Right cardiac atrium (tissue), 5 donors: Measurements from ENCODE around the gene ARHGAP10. TPM values are rescaled to one million over a fixed set of nuclear protein-coding genes. Genes with fewer than 3 reads are reported as not detected.

Experiments used
- ATAC-seq, 2 donors: fragments of 200-7000 bp; cut with Tn5 transposase; one replicate each; pipeline versions ENCODE4 v1.8.0 to v1.9.1; 2020; ENCODE audit warnings: moderate library complexity in 2 of 2, mild to moderate bottlenecking in 1 of 2
- DNase-seq, 3 donors: peaks; one replicate each; pipeline ENCODE4 v3.0.0-alpha.2; 2020
- H3K27ac ChIP-seq: one replicate; pipeline ENCODE4 v1.5.1; 2013; ENCODE audit warnings: mild to moderate bottlenecking, low read length, control low read depth, moderate library complexity
- H3K27me3 ChIP-seq: one replicate; pipeline ENCODE4 v1.6.1; 2013; ENCODE audit not compliant: control insufficient read depth, insufficient read depth
- H3K4me1 ChIP-seq: one replicate; pipeline ENCODE4 v1.6.1; 2013; ENCODE audit warnings: low read length; ENCODE audit not compliant: control insufficient read depth, insufficient read depth
- H3K4me3 ChIP-seq: one replicate; pipeline ENCODE4 v1.5.1; 2013; ENCODE audit warnings: low read length, control low read depth
- H3K9me3 ChIP-seq: one replicate; pipeline ENCODE4 v1.6.1; 2013; ENCODE audit warnings: low read length; ENCODE audit not compliant: control insufficient read depth
- WGBS: extraction: QIAGEN DNeasy Blood & Tissue Kit; methylation state at CpG from one replicate; pipeline ENCODE4 v1.1.7; 2013; 5-methylcytosine and 5-hydroxymethylcytosine counted together
- intact Hi-C, 4 donors: fragments of 100-400 bp; cut with DNase I; formaldehyde crosslinking; loops; one replicate each; pipeline versions ENCODE4 v1.11.0 to v1.14.0; 2022 to 2023
- polyA plus RNA-seq: library from polyadenylated mRNA; stranded (reverse); fragments of 200-250 nt; gene quantifications from one replicate; pipeline ENCODE4 v1.2.3, GENCODE V29; 2013
- total RNA-seq, 4 donors: library from RNA; stranded (reverse); fragmentation: NEBNext Ultra II Directional; extraction: Animal tissue kit (Norgen Biotek cat#: 25700); gene quantifications; one replicate each; pipeline ENCODE4 v1.2.1, GENCODE V29; 2021
- donor health status: healthy with polysubstance abuse.
- donor health status: DM: no; HTN: yes; CAD: no.
- donor health status: DM: no; HTN: no; CAD: no.
- donor health status: DM: no; HTN: yes; CAD: no; lungs with severe emphysema.
- donor health status: DM: yes; HTN: yes; CAD: no.

ARHGAP10 gene
- total and polyA plus RNA-seq, 5 donors, result 36.7 to 54.1 (median 47.3) TPM

- Histone ChIP-seq H3K9me3 (no peaks in the 10 kb centered on the region), H3K27me3 (no peaks in the 10 kb centered on the region), H3K27ac (no peak overlapping the region), H3K4me3 (no peak overlapping the region), H3K4me1 (peaks cover 2% of the 10 kb centered on the region)
- intact Hi-C loops, result no loop called here
- peak in 1 of 3 donors; percentile 48 for DNase-seq
- 47% methylated on average over 4 of the region's 4 CpGs for WGBS
- ATAC-seq, result peak; percentile 45 to 59
Observed at GRCh38 chr4:147933316-147933715, 201.4 kb downstream of the ARHGAP10 start.

GRCh38 chr4:147933779-147934178 is 201.9 kb downstream of the ARHGAP10 start:
- 87% methylated on average over 3 of the region's 3 CpGs for WGBS
- DNase-seq (peak in 1 of 3 donors; percentile 52), ATAC-seq (peak in 1 of 2 donors; percentile 20)
- intact Hi-C loops, result no loop called here
- no peak overlapping the region for H3K4me3 ChIP-seq
- peaks cover 2% of the 10 kb centered on the region for H3K4me1 ChIP-seq
- H3K27ac ChIP-seq, result no peak overlapping the region
- H3K27me3 ChIP-seq, result no peaks in the 10 kb centered on the region
- no peaks in the 10 kb centered on the region for H3K9me3 ChIP-seq

GRCh38 chr4:147938496-147938895 is 206.6 kb downstream of the ARHGAP10 start:
- Histone ChIP-seq H3K27ac (no peak overlapping the region), H3K4me1 (peaks cover 2% of the 10 kb centered on the region)
- intact Hi-C loops, result no loop called here

GRCh38 chr4:147940171-147940570 is 208.3 kb downstream of the ARHGAP10 start:
- WGBS, result 45% methylated on average over 4 of the region's 4 CpGs
- ATAC-seq, result peak; percentile 89 to 90
- Histone ChIP-seq H3K9me3 (no peaks in the 10 kb centered on the region), H3K27me3 (no peaks in the 10 kb centered on the region), H3K4me1 (peaks cover 2% of the 10 kb centered on the region), H3K4me3 (no peak overlapping the region), H3K27ac (peak overlapping the region; percentile 63)
- intact Hi-C loops, result no loop called here
- DNase-seq, result peak in 1 of 3 donors; percentile 58

More at GRCh38 chr4:147938496-147938895, 206.6 kb downstream of the ARHGAP10 start:
- ATAC-seq (no peak), DNase-seq (no peak)
- H3K9me3 ChIP-seq, result no peaks in the 10 kb centered on the region
- H3K27me3 ChIP-seq, result no peaks in the 10 kb centered on the region
- no peak overlapping the region for H3K4me3 ChIP-seq
- WGBS, result 66% methylated on average over 5 of the region's 5 CpGs

DNA sequence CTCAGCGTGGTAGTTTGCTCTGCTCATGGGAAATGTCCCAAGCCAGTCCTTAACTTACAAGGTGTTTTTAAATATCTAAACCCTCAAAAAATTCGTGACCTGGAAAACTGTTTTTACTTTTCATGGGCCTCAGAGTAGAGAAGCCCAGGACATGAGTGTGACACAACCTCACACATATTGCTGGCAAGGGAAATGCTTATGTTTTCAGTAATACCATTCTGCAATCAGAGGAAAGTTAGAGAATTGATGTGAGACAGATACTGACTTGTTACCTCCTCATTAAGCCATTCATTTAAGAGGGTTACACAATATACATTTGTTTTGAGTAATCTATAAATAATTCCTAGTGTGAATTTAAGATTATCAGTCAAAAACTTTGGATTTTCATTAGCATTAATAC is 209.5 kb downstream of the ARHGAP10 start:
- Histone ChIP-seq H3K27ac (no peak overlapping the region), H3K27me3 (no peaks in the 10 kb centered on the region), H3K4me3 (no peak overlapping the region), H3K4me1 (peaks cover 2% of the 10 kb centered on the region), H3K9me3 (no peaks in the 10 kb centered on the region)
- DNase-seq (no peak), ATAC-seq (no peak)
- intact Hi-C loops, result no loop called here
- WGBS, result 93% methylated on average over 2 of the region's 2 CpGs

- WGBS, result 82% methylated on average over 5 of the region's 5 CpGs
- Histone ChIP-seq H3K27ac (no peak overlapping the region), H3K4me1 (peaks cover 2% of the 10 kb centered on the region)
Observed at GRCh38 chr4:147942729-147943128, 210.8 kb downstream of the ARHGAP10 start.

DNA sequence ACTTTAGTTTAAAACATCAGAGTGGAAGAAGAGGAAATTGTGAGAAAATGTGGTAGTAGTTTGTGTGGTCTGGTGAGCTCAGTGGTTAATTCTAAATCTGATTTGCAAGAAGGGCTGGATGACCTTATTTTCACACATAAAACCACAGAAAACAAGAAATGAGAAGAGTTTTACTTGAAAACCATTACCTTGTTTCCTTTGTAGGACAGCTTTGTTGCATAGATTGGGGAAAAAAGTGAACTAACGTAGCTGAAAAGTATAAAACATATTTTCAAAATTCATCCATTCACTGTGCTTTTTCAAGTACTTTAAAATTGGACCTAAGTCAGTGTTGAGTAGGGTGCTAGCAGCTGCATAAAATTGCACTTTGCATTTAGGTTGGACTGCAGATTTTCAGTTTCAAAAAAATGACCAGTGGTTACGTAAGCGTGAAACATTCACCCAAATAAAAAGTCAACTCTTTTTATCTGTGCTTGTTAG is 211.3 kb downstream of the ARHGAP10 start:
- ATAC-seq, result no peak
- Histone ChIP-seq H3K4me3 (no peak overlapping the region), H3K4me1 (peaks cover 2% of the 10 kb centered on the region), H3K9me3 (no peaks in the 10 kb centered on the region), H3K27ac (no peak overlapping the region), H3K27me3 (no peaks in the 10 kb centered on the region)
- intact Hi-C loops, result no loop called here
- no peak for DNase-seq
- 70% methylated on average over 3 of the region's 3 CpGs for whole genome bisulfite sequencing

More at GRCh38 chr4:147942729-147943128, 210.8 kb downstream of the ARHGAP10 start:
- no peaks in the 10 kb centered on the region for H3K9me3 ChIP-seq
- intact Hi-C loops, result no loop called here
- no peaks in the 10 kb centered on the region for H3K27me3 ChIP-seq
- H3K4me3 ChIP-seq, result no peak overlapping the region
- DNase-seq (no peak), ATAC-seq (no peak)

DNA sequence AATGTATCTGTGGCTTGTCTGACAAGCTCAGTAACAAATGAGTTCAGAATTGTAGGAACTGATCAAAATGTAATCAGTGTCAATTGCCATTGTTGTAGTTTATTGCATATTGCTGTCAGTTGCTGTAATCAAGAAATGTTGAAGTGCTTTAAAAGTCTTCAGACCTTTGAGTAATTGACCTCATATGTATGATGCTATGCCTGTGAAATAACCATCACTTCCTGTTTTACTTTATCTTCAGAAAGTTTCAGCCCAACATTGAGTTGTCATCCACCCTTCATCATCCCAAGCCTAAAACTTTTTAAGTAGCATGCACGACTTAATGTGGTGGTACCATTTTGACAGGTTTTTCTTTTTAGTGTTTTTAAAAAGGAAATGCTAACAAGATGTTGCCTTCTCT is 212.4 kb downstream of the ARHGAP10 start:
- Histone ChIP-seq H3K9me3 (no peaks in the 10 kb centered on the region), H3K4me3 (no peak overlapping the region), H3K4me1 (peaks cover 2% of the 10 kb centered on the region), H3K27me3 (no peaks in the 10 kb centered on the region), H3K27ac (no peak overlapping the region)
- intact Hi-C loops, result no loop called here
- 77% methylated on average over 1 of the region's 1 CpG for WGBS
- ATAC-seq (no peak), DNase-seq (no peak)

- Histone ChIP-seq H3K4me3 (no peak overlapping the region), H3K4me1 (peaks cover 2% of the 10 kb centered on the region)
- WGBS, result 92% methylated on average over 10 of the region's 10 CpGs
Observed at GRCh38 chr4:147944670-147945260, 212.9 kb downstream of the ARHGAP10 start.

DNA sequence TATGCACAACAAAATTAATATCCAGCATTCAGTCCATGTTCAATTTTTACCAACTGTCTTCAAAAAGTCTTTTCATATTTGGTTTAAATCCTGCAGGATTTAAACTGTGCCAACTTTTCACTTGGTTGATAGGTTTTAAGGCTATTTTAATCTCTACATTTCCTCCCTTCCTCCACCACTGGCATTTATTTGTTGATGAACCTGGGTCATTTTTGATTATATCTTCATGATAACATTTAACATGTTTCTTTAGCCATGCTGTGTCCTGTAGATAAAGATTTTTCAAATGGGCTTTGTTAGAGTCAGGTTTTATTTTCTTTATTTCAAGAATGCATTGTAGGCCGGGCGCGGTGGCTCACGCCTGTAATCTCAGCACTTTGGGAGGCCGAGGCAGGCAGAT is 216.4 kb downstream of the ARHGAP10 start:
- Histone ChIP-seq H3K4me1 (no peaks in the 10 kb centered on the region), H3K27me3 (no peaks in the 10 kb centered on the region), H3K9me3 (no peaks in the 10 kb centered on the region), H3K4me3 (no peak overlapping the region), H3K27ac (no peak overlapping the region)
- WGBS, result 91% methylated on average over 5 of the region's 5 CpGs
- ATAC-seq (no peak), DNase-seq (no peak)
- intact Hi-C loops, result no loop called here

More at GRCh38 chr4:147944670-147945260, 212.9 kb downstream of the ARHGAP10 start:
- intact Hi-C loops, result no loop called here
- DNase-seq, result no peak
- ATAC-seq, result no peak
- Histone ChIP-seq H3K27me3 (no peaks in the 10 kb centered on the region), H3K9me3 (no peaks in the 10 kb centered on the region), H3K27ac (no peak overlapping the region)

GRCh38 chr4:147950261-147950660 is 218.4 kb downstream of the ARHGAP10 start:
- ATAC-seq (no peak), DNase-seq (no peak)
- no peaks in the 10 kb centered on the region for H3K4me1 ChIP-seq
- no peaks in the 10 kb centered on the region for H3K9me3 ChIP-seq
- intact Hi-C loops, result no loop called here
- no peak overlapping the region for H3K4me3 ChIP-seq
- 95% methylated on average over 1 of the region's 1 CpG for WGBS
- no peaks in the 10 kb centered on the region for H3K27me3 ChIP-seq
- H3K27ac ChIP-seq, result no peak overlapping the region
